Stimulated activated CD4-positive, alpha-beta T cell treated with anti-CD3 and anti-CD28 coated beads, Interleukin-2, amount 100 ng/mL, for 4 hours (primary cell): ENCODE data around the gene ISL2.

ENCODE experiments used
- DNase-seq: peaks from one replicate; pipeline ENCODE4 v3.0.0-alpha.2; 2020; ENCODE audit warnings: low read depth

ISL2 gene

GRCh38 chr15:76327191-76328105, 9.1 kb upstream of the ISL2 start:
- DNase-seq: no peak

GRCh38 chr15:76328106-76328696, 8.4 kb upstream of the ISL2 start:
- no peak for DNase-seq

GRCh38 chr15:76328958-76329357, 7.6 kb upstream of the ISL2 start:
- no peak for DNase-seq

- DNase-seq: no peak
Measured at GRCh38 chr15:76330080-76330680, 6.4 kb upstream of the ISL2 start.

- DNase-seq: no peak
Measured at GRCh38 chr15:76332796-76333195, 3.8 kb upstream of the ISL2 start.

DNA sequence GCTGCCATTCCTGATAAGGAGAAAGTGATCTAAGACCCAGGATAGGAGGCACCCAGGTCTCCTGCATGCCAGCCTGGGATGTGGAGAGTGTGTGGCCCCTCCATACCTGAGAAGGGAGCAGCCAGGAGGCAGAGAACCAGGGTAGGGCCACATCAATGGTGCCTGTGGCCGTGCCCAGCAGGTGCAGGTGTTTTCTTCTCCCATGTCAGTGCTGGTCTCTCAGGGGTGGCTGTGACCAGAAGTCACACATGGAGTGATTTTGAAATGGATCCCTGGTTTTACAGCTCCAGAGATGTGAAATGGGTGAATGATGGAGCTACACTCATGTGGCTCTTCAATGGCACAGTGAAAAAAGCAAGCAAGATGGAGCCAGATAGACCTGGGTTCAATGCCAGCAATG, 3.3 kb upstream of the ISL2 start:
- no peak for DNase-seq

DNA sequence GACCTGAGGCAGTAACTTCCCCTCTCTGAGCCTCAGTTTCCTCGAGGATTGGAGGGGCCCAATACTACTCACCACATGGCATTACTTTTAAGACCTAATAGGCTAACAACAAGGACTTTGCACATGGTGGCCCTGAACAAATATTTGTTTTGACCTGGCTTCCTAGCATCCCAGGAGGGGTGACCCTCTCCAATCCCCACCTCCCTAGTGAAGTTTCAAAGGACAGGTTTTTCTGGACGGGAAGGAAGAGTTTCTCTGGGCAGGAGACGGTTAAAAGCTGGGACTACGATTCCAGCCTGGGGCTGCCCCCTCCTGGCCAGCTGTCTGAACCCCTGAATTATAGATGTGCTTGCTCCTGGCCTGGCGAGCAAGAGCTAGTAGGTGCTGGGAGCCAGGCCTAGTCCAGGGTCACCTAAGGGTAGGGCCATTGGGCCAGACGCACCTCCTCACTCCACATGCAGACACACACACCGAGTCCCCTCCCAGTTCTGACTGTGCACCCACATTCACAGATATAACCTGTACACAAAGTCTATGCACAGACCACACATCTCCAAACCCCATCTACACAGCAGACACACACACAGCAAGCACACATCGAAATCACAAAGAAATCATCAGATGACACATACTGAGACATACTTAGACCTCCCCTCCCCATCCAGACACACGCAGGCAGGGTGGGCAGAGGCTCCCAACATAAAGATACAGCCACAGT, 2.7 kb upstream of the ISL2 start:
- DNase-seq: no peak

- no peak for DNase-seq
Measured at GRCh38 chr15:76334438-76335306, 1.9 kb upstream of the ISL2 start.

DNA sequence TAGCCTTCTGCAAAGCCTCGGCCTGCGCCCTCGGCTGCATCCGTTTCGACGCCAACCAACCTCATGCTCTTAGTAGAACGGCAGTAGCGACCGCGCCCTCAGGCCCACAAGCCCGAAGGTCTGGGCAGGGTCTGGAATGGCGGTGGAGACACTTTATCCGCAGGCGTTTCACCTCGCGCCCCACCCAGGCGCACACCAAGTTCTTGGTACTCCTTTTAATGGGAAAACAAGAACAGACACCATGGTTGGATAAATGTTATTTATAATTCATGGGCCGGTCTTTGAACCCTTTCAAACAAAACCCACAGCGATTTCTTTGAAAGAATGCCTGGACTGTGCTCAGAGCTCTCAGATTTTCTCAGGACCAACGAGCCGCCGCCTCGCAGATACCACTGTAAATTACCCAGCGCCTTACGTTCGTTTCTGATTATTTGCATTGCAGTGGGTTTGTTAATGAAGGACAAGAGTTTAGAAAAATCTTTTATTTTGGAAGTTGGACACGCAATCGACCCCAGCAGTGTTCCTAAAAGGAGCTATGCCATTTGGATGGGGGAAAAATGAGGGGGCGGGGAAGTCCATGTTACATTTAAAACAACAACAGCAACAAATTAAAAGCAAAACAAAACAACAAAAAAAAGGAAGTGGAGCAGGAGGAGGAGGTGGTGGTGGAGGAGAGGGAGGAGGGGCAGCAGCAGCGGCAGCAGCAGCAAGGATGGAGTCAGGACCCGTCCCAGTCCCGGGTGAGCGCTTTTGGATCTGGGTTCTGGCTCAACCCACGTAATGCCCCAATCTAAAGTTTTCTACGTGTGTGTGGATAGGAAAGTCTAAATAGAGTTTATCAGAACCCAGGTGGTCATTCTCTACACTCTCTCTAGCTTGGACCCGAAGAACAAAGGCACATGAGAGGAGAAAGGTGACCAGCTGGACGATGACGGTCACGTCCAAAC, 993 bp upstream of the ISL2 start:
- DNase-seq: no peak

- DNase-seq: no peak
Measured at GRCh38 chr15:76337059-76337695, 604 bp downstream of the ISL2 start.

- no peak for DNase-seq
Measured at GRCh38 chr15:76337696-76338485, 1.3 kb downstream of the ISL2 start.

GRCh38 chr15:76338486-76339304, 2.1 kb downstream of the ISL2 start:
- no peak for DNase-seq

- DNase-seq: no peak
Measured at GRCh38 chr15:76339305-76340197, 3.0 kb downstream of the ISL2 start.

- DNase-seq: no peak
Measured at GRCh38 chr15:76340198-76340802, 3.7 kb downstream of the ISL2 start.

DNA sequence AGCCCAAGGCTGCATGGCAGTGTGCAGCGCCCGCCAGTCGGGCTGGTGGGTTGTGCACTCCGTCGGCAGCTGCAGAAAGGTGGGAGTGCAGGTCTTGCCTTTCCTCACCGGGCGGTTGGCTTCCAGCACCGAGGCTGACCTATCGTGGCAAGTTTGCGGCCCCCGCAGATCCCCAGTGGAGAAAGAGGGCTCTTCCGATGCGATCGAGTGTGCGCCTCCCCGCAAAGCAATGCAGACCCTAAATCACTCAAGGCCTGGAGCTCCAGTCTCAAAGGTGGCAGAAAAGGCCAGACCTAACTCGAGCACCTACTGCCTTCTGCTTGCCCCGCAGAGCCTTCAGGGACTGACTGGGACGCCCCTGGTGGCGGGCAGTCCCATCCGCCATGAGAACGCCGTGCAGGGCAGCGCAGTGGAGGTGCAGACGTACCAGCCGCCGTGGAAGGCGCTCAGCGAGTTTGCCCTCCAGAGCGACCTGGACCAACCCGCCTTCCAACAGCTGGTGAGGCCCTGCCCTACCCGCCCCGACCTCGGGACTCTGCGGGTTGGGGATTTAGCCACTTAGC, 4.3 kb downstream of the ISL2 start:
- DNase-seq: no peak

- DNase-seq: no peak
Measured at GRCh38 chr15:76341366-76342057, 4.9 kb downstream of the ISL2 start.
